B cell (primary cell): Measurements from ENCODE around the gene PARD3B.

Experiments used
- EZH2 ChIP-seq: IDR thresholded peaks from 2 replicates; pipeline ENCODE4 v1.6.1; 2012; ENCODE audit warnings: borderline replicate concordance, low read depth, mild to moderate bottlenecking, moderate library complexity, low read length; ENCODE audit not compliant: insufficient read depth, poor library complexity, severe bottlenecking
- TF ChIP-seq, protein P1 (sequence below): fragments of 200-600 bp; IDR thresholded peaks from one replicate; pipeline ENCODE4 v1.8.0; 2022; ENCODE audit warnings: antibody characterized with exemption, mild to moderate bottlenecking

DNA sequence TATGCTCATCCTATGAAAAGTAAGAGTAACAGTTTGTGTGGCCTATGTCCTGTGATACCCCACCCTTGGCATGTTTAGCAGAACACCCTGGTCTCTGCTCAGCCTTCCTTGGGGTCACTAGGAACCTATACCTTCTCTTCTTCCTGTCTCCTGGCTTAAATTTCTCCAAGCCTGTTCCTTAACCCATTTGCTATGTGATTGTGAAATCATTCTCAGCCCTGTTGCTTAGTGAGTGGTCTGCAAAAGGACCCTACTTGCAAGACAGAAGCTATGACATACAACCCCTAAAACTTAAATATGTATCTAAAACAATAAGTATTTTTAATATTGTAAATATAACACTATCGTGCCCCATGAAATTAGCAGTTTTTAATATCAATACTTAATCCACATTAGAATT is 524.7 kb downstream of the PARD3B start:
- no peak for TF ChIP-seq EZH2
- TF ChIP-seq, protein P1, sequence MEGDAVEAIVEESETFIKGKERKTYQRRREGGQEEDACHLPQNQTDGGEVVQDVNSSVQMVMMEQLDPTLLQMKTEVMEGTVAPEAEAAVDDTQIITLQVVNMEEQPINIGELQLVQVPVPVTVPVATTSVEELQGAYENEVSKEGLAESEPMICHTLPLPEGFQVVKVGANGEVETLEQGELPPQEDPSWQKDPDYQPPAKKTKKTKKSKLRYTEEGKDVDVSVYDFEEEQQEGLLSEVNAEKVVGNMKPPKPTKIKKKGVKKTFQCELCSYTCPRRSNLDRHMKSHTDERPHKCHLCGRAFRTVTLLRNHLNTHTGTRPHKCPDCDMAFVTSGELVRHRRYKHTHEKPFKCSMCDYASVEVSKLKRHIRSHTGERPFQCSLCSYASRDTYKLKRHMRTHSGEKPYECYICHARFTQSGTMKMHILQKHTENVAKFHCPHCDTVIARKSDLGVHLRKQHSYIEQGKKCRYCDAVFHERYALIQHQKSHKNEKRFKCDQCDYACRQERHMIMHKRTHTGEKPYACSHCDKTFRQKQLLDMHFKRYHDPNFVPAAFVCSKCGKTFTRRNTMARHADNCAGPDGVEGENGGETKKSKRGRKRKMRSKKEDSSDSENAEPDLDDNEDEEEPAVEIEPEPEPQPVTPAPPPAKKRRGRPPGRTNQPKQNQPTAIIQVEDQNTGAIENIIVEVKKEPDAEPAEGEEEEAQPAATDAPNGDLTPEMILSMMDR = no peak
